Suppressor macrophage treated with lipopolysaccharide for 1 hour (primary cell): Measurements from ENCODE around the gene CREM.
A peak's percentile ranks its signal among the peaks of the same experiment; 100 is the strongest.

Experiments used
- DNase-seq, 3 donors: peaks; one replicate each; pipeline ENCODE4 v3.0.0-alpha.2; 2020 to 2022

The CREM gene

GRCh38 chr10:35136263-35136815 is 9.7 kb downstream of the CREM start:
- peak; percentile 16 to 33 (median 22) for DNase-seq

GRCh38 chr10:35140126-35140525 is 13.5 kb downstream of the CREM start:
- no peak for DNase-seq

GRCh38 chr10:35140727-35141126 is 14.1 kb downstream of the CREM start:
- DNase-seq: no peak

- DNase-seq: no peak
These were observed 23.7 kb downstream of the CREM start for GRCh38 chr10:35150308-35150707.

- no peak for DNase-seq
These were observed 26.3 kb downstream of the CREM start for GRCh38 chr10:35152992-35153391.

- DNase-seq: no peak
These were observed 27.1 kb downstream of the CREM start for GRCh38 chr10:35153716-35154115.

- no peak for DNase-seq
These were observed 34.1 kb downstream of the CREM start for GRCh38 chr10:35160743-35161142.

GRCh38 chr10:35161906-35162305 is 35.3 kb downstream of the CREM start:
- no peak for DNase-seq

- DNase-seq: peak; percentile 13 to 26 (median 23)
These were observed 38.5 kb downstream of the CREM start for GRCh38 chr10:35165136-35165535.

- DNase-seq: no peak
These were observed 39.2 kb downstream of the CREM start for GRCh38 chr10:35165811-35166210.

- DNase-seq: no peak
These were observed 40.0 kb downstream of the CREM start for GRCh38 chr10:35166607-35167006.

- DNase-seq: no peak
These were observed 40.7 kb downstream of the CREM start for GRCh38 chr10:35167342-35167741.

GRCh38 chr10:35172146-35172545 is 45.5 kb downstream of the CREM start:
- no peak for DNase-seq

- DNase-seq: no peak
These were observed 45.9 kb downstream of the CREM start for GRCh38 chr10:35172574-35172973.

GRCh38 chr10:35178331-35178730 is 51.7 kb downstream of the CREM start:
- no peak for DNase-seq

- no peak for DNase-seq
These were observed 56.2 kb downstream of the CREM start for GRCh38 chr10:35182631-35183510.

GRCh38 chr10:35184527-35185171 is 58.0 kb downstream of the CREM start:
- DNase-seq: peak; percentile 10 to 52 (median 50)

GRCh38 chr10:35185260-35186034 is 58.8 kb downstream of the CREM start:
- no peak for DNase-seq

- no peak for DNase-seq
These were observed 62.3 kb downstream of the CREM start for GRCh38 chr10:35188954-35189353.

- DNase-seq: peak; percentile 88 to 90 (median 89)
These were observed 64.9 kb downstream of the CREM start for GRCh38 chr10:35191523-35191922.

GRCh38 chr10:35192645-35193249 is 66.1 kb downstream of the CREM start:
- no peak for DNase-seq

GRCh38 chr10:35194471-35194870 is 67.8 kb downstream of the CREM start:
- no peak for DNase-seq

- DNase-seq: peak; percentile 53 to 75 (median 54)
These were observed 68.3 kb downstream of the CREM start for GRCh38 chr10:35194906-35195305.
